ENCODE measurements around the gene BRD2.

The BRD2 gene

DNA sequence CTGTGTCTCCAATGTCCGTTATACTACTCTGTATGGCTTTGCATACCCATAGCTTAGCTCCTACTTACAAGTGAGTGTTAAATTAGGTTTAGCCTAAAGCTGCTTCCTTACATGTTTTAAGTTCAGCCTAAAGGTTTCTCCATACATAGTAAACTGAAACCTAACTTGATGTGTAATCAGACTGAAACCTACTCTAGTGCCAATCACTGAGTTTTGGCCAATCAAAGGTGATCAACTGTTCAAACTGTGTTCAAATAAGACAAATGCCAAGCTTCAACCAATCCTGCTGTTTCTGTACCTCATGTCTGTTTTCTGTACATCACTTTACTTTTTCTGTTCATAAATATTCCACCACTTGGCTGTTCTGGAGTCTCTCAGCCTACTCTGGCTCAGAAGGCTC is 21.0 kb downstream of the BRD2 start:
- ChIA-PET CTCF (interaction anchor here (1.9 to 8.8 kb wide), 6 partner anchors 10 to 104 kb away, joined by 6 to 337 read pairs (median 76); partner anchors contain the start of genes BRD2, HLA-DMA and HLA-DMB), POLR2A (no interaction called here)
- TF ChIP-seq, protein P1, sequence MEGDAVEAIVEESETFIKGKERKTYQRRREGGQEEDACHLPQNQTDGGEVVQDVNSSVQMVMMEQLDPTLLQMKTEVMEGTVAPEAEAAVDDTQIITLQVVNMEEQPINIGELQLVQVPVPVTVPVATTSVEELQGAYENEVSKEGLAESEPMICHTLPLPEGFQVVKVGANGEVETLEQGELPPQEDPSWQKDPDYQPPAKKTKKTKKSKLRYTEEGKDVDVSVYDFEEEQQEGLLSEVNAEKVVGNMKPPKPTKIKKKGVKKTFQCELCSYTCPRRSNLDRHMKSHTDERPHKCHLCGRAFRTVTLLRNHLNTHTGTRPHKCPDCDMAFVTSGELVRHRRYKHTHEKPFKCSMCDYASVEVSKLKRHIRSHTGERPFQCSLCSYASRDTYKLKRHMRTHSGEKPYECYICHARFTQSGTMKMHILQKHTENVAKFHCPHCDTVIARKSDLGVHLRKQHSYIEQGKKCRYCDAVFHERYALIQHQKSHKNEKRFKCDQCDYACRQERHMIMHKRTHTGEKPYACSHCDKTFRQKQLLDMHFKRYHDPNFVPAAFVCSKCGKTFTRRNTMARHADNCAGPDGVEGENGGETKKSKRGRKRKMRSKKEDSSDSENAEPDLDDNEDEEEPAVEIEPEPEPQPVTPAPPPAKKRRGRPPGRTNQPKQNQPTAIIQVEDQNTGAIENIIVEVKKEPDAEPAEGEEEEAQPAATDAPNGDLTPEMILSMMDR (IDR thresholded peaks at IDR 0.05; ENCODE audit: insufficient read depth, low read length, missing control alignments) = no peak
- no peak for DNase-seq (ENCODE audit: low read depth, low spot score)
- H3K4me3 ChIP-seq (ENCODE audit: low read depth, low read length) = no peak overlapping the region

DNA sequence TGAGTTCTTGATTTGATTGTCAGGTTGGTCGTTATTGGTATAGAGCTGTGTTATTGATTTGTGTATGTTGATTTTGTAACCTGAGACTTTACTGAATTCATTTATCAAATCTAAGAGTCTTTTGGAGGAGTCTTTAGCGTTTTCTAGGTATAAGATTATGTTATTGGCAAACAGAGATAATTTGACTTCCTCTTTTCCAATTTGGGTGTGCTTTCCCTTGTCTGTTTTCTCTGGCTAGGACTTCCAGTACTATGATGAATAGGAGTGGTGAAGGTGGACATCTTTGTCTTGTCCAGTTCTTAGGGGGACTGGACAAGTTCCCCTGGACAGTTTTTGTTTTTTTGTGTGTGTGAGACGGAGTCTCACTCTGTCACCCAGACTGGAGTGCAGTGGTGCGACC is 23.6 kb downstream of the BRD2 start:
- TF ChIP-seq, protein P1 (IDR thresholded peaks at IDR 0.05; ENCODE audit: insufficient read depth, low read length, missing control alignments) = no peak
- no peak for DNase-seq (ENCODE audit: low read depth, low spot score)
- H3K4me3 ChIP-seq (ENCODE audit: low read depth, low read length) = no peak overlapping the region
- ChIA-PET CTCF (interaction anchor here (2.4 kb wide), 1 partner anchor 39 kb away, joined by 8 read pairs; the partner anchor contains the start of gene HLA-DMA), POLR2A (interaction anchor here (1.0 kb wide), 1 partner anchor 20 kb away, joined by 4 read pairs; no protein-coding TSS in a partner anchor)

DNA sequence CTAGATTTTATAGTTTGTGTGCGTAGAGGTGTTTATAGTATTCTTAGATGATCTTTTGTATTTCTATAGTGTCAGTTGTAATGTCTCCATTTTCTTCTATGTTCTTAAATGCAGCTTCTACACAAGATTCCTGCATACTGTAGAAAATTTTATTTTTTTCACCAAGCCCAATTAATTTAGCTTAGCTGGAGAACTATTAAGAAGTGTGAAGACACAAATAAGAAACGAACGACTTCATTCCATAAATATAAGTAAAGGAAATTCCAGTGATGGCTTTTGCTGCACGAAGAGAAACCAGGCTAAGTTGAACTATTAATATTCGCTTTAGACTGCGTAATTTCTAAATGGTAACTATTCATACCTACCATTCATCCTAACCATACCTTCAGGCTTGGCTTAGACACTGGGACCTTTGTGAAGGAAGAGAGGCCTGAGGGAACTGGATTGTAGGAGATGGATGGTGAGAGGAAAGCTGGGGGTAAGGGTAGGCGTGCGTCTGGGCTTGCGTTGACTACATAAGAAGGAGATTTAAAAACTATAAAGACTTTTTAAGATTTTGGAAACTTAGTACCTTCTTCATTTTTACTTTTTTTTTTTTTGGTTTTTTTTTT is 25.1 kb downstream of the BRD2 start:
- DNase-seq (ENCODE audit: low read depth, low spot score) = no peak
- H3K4me3 ChIP-seq (ENCODE audit: low read depth, low read length) = no peak overlapping the region
- TF ChIP-seq, protein P1 (IDR thresholded peaks at IDR 0.05; ENCODE audit: insufficient read depth, low read length, missing control alignments) = no peak
- CTCF ChIA-PET = interaction anchor here (0.8 to 2.4 kb wide), 6 partner anchors 9 to 255 kb away, joined by 3 to 14 read pairs (median 4); partner anchors contain the start of genes HLA-DMA and TAP2
- POLR2A ChIA-PET = no interaction called here

DNA sequence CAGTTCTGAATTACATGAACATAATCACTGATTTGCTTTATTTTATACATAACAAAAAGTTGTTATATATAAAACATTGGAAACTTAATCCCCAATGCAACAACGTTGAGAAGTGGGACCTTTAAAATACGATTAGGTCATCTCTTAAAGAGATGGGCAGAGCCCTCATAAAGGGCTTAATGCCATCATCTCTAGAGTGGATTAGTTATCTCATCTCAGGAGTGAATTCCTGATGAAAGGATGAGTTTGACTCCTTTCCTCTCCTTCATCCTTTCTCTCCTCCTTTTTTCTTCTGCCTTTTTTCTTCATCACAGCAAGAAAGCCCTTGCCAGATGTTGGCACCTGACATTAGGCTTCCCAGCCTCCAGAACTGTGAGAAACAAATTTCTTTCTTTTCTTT is 27.1 kb downstream of the BRD2 start:
- DNase-seq (ENCODE audit: low read depth, low spot score) = no peak
- ChIA-PET POLR2A (no interaction called here), CTCF (interaction anchor here (1.1 to 3.5 kb wide), 2 partner anchors 11 to 62 kb away, joined by 4 to 13 read pairs; no protein-coding TSS in a partner anchor)
- no peak overlapping the region for H3K4me3 ChIP-seq (ENCODE audit: low read depth, low read length)
- TF ChIP-seq, protein P1 (IDR thresholded peaks at IDR 0.05; ENCODE audit: insufficient read depth, low read length, missing control alignments) = no peak

DNA sequence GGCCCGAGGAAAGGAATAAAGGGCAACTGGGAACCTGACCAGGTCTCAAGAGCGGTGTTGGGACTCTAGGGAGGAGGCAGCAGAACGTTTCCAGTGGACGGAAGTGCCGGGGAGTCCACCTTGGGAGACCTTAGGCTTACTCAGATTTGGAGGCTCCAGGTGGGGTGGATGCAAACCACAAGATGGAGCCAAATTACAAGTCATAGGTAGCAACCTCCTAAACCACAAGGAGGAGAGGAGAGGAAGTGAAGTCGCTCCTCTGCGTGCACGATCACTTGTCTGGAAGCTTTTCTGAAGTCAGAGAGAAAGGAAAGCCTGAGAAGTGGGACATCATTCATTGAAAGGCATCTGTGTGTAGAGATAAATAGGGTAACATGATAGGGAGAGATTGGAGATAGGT is 31.7 kb downstream of the BRD2 start:
- TF ChIP-seq, protein P1 (IDR thresholded peaks at IDR 0.05; ENCODE audit: insufficient read depth, low read length, missing control alignments) = no peak
- no peak for DNase-seq (ENCODE audit: low read depth, low spot score)
- ChIA-PET POLR2A (no interaction called here), CTCF (interaction anchor here (1.4 to 2.6 kb wide), 4 partner anchors 13 to 114 kb away, joined by 4 to 14 read pairs (median 5); no protein-coding TSS in a partner anchor)
- H3K4me3 ChIP-seq (ENCODE audit: low read depth, low read length) = no peak overlapping the region

DNA sequence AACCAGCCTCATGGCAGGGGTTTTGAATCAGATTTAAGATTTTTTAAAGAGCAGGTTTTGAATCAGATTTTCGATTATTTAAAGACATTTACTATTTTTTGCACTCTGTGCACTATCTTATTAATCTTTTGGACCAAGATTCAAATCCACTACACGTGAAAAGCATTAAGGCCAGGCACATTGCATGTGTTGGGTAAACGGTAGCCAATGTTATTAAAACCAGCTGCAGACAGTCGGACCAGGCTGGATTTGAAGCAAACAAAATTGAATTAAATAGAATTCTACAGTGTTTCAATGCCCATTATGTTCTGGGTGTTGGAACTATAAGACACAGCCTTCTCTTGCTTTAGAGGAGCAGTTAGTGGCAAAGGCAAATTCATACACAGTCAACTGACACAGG is 33.3 kb downstream of the BRD2 start:
- no peak for DNase-seq (ENCODE audit: low read depth, low spot score)
- H3K4me3 ChIP-seq (ENCODE audit: low read depth, low read length) = no peak overlapping the region
- POLR2A ChIA-PET = no interaction called here
- CTCF ChIA-PET = interaction anchor here (0.9 to 2.6 kb wide), 6 partner anchors 12 to 247 kb away, joined by 4 to 14 read pairs (median 4); no protein-coding TSS in a partner anchor
- TF ChIP-seq, protein P1 (IDR thresholded peaks at IDR 0.05; ENCODE audit: insufficient read depth, low read length, missing control alignments) = no peak

Data from AG04449 (cell line).